SU-DHL-6 (cell line): ENCODE results near the gene LAMC3.

Source experiments
- H2AFZ ChIP-seq: fragments of 200-600 bp; sonication (generic); 2 replicates; pipeline ENCODE4 v1.6.1; 2014; ENCODE audit warnings: low read depth, mild to moderate bottlenecking, moderate library complexity, mixed read lengths, antibody characterized with exemption, low read length; ENCODE audit not compliant: severe bottlenecking
- H3F3A ChIP-seq: fragments of 200-600 bp; shearing (Covaris generic); 2 replicates; pipeline ENCODE4 v1.6.0; 2016; ENCODE audit warnings: antibody characterized with exemption, mild to moderate bottlenecking; ENCODE audit not compliant: insufficient read depth
- H3K27ac ChIP-seq: fragments of 200-600 bp; sonication (generic); 2 replicates; pipeline ENCODE4 v1.5.1; 2016; ENCODE audit warnings: low read depth, mild to moderate bottlenecking, low read length, moderate library complexity, mixed read lengths
- H3K27me3 ChIP-seq: fragments of 200-600 bp; sonication (generic), shearing (Covaris generic); 2 replicates; pipeline ENCODE4 v1.6.0; 2014; ENCODE audit warnings: mild to moderate bottlenecking, low read length
- H3K36me3 ChIP-seq: fragments of 200-600 bp; sonication (generic); 2 replicates; pipeline ENCODE4 v1.6.1; 2014; ENCODE audit warnings: mild to moderate bottlenecking, low read length, mixed read lengths
- H3K4me2 ChIP-seq: fragments of 300-600, 200-600 bp; shearing (Covaris generic), sonication (generic); 2 replicates; pipeline ENCODE4 v1.6.0; 2014; ENCODE audit warnings: low read length, low read depth, mild to moderate bottlenecking; ENCODE audit not compliant: poor library complexity, severe bottlenecking
- H3K4me3 ChIP-seq: fragments of 200-600 bp; sonication (generic); 2 replicates; pipeline ENCODE4 v1.5.1; 2014; ENCODE audit warnings: antibody characterized with exemption, low read length, mild to moderate bottlenecking, mixed read lengths; ENCODE audit not compliant: insufficient read depth, poor library complexity, severe bottlenecking
- H3K79me2 ChIP-seq: fragments of 200-600 bp; sonication (generic); 2 replicates; pipeline ENCODE4 v1.6.1; 2014; ENCODE audit warnings: mild to moderate bottlenecking, low read length, moderate library complexity; ENCODE audit not compliant: insufficient read depth
- H3K9ac ChIP-seq: fragments of 200-600 bp; sonication (generic); 2 replicates; pipeline ENCODE4 v1.7.0; 2014; ENCODE audit warnings: mild to moderate bottlenecking, low read length
- H3K9me2 ChIP-seq: fragments of 200-600 bp; sonication (generic); replicated peaks from 2 replicates; pipeline ENCODE4 v1.6.1; 2014; ENCODE audit warnings: low read length; ENCODE audit not compliant: insufficient read depth
- H3K9me3 ChIP-seq: fragments of 200-600 bp; sonication (generic); 2 replicates; pipeline ENCODE4 v1.6.1; 2014; ENCODE audit warnings: low read length, mixed read lengths; ENCODE audit not compliant: insufficient read depth
- H4K20me1 ChIP-seq: fragments of 200-600 bp; sonication (generic); 2 replicates; pipeline ENCODE4 v1.6.1; 2014; ENCODE audit warnings: low read depth, mild to moderate bottlenecking, antibody characterized with exemption, low read length, moderate library complexity, mixed read lengths
- EZH2phosphoT487 ChIP-seq: fragments of 200-600 bp; sonication (generic), shearing (Covaris generic); conservative IDR thresholded peaks from 2 replicates; pipeline ENCODE4 v1.6.1; 2018; ENCODE audit warnings: mild to moderate bottlenecking, antibody characterized with exemption, low read length, moderate library complexity, mixed read lengths
- TF ChIP-seq, protein P1 (sequence below): fragments of 200-600 bp; sonication (generic); IDR thresholded peaks from one replicate; pipeline ENCODE4 v1.5.1; 2017; ENCODE audit warnings: antibody characterized with exemption, mild to moderate bottlenecking, low read length, moderate library complexity; ENCODE audit not compliant: insufficient read depth, poor library complexity, severe bottlenecking

Gene LAMC3

DNA sequence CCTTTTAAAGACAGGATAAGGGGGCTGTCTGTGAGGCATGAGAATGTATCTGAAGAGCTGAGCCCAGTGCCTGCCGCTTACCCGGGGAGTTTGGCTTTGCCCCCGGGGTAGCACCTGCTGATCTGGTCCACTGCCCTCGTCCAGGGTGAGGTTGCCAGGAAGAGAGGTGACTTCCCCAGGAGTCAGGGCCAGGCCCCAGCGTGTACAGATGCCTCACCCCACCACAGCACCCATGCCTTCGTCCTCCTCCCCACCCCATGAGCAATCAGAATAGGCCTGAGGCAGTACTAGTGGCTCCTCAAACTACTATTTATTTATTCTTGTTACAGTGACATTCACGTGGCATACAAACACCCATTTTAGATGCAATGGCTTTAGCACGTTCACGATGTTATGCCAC, 71.6 kb downstream of the LAMC3 start:
- no peaks in the 10 kb centered on the region for H4K20me1 ChIP-seq
- no peaks in the 10 kb centered on the region for H3K36me3 ChIP-seq
- no peaks in the 10 kb centered on the region for H3K79me2 ChIP-seq
- H3K9me3 ChIP-seq = no peaks in the 10 kb centered on the region
- H3K27me3 ChIP-seq = no peaks in the 10 kb centered on the region
- TF ChIP-seq, protein P1, sequence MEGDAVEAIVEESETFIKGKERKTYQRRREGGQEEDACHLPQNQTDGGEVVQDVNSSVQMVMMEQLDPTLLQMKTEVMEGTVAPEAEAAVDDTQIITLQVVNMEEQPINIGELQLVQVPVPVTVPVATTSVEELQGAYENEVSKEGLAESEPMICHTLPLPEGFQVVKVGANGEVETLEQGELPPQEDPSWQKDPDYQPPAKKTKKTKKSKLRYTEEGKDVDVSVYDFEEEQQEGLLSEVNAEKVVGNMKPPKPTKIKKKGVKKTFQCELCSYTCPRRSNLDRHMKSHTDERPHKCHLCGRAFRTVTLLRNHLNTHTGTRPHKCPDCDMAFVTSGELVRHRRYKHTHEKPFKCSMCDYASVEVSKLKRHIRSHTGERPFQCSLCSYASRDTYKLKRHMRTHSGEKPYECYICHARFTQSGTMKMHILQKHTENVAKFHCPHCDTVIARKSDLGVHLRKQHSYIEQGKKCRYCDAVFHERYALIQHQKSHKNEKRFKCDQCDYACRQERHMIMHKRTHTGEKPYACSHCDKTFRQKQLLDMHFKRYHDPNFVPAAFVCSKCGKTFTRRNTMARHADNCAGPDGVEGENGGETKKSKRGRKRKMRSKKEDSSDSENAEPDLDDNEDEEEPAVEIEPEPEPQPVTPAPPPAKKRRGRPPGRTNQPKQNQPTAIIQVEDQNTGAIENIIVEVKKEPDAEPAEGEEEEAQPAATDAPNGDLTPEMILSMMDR = no peak
- no peak for TF ChIP-seq EZH2phosphoT487
- no peak overlapping the region for H3K4me2 ChIP-seq
- no peaks in the 10 kb centered on the region for H3F3A ChIP-seq
- H2AFZ ChIP-seq = no peak overlapping the region
- H3K27ac ChIP-seq = no peak overlapping the region
- no peak overlapping the region for H3K4me3 ChIP-seq
- no peak overlapping the region for H3K9ac ChIP-seq
- H3K9me2 ChIP-seq = no peaks in the 10 kb centered on the region

DNA sequence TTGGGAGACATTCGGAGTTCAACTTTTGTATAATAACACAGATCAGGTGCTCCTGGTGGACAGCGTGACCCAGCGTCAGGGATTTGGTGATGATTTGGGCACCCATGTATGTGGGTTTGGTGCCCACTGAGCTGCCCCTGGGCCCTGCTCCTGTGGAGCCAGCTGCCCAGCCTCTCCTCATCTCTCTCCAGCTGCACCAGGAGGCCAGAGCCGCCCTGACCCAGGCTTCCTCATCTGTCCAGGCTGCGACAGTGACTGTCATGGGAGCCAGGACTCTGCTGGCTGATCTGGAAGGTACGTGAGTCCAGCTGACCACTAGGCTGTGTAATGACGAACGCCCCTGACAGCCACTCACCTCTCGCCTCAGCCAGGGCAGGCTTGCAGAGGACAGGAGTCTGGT, 72.9 kb downstream of the LAMC3 start:
- Histone ChIP-seq H3K9ac (no peak overlapping the region), H2AFZ (no peak overlapping the region), H3K36me3 (no peaks in the 10 kb centered on the region), H3K9me2 (no peaks in the 10 kb centered on the region), H3K27ac (no peak overlapping the region), H4K20me1 (no peaks in the 10 kb centered on the region), H3K27me3 (no peaks in the 10 kb centered on the region), H3K9me3 (no peaks in the 10 kb centered on the region), H3K79me2 (no peaks in the 10 kb centered on the region), H3K4me3 (no peak overlapping the region), H3F3A (no peaks in the 10 kb centered on the region), H3K4me2 (no peak overlapping the region)
- no peak for TF ChIP-seq EZH2phosphoT487
- TF ChIP-seq, protein P1 = no peak

DNA sequence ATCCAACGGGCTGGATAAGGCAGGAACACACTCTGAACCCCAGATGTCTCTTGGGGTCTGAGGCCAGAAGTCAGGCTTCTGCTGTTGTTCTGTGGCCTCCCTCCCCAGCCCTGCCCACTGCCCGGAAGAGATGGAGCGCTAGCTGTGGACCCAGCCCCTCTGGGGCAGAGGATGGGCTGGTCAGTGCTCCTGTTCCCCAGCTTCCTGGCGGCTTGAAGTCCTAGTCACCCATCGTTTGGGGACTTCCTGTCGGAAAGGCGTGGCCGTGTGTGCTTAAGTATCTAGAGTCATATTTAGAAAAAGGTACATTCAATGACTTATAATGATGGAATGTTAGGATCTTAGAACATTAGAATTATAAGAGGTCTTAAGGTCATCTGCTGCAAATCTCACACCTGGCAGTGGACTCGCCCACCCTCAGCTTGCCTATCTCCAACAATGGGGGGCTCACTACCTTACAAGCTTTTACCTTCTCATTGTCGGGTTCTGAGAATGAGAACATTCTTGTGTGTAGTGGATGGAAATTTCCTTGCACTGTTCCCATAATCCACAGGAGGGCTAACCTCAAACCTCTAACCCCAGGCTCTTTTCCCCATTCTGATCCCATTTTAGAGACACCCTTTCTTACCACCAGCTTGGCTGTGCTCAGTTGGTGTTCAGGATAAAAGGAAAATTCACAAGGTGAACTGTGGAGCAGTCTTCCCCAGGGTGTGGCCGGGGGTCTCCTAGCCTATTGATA, 74.0 kb downstream of the LAMC3 start:
- Histone ChIP-seq H3K27me3 (no peaks in the 10 kb centered on the region), H4K20me1 (no peaks in the 10 kb centered on the region), H3K4me2 (no peak overlapping the region)

More for the DNA sequence above, 74.0 kb downstream of the LAMC3 start:
- Histone ChIP-seq H3K9me3 (no peaks in the 10 kb centered on the region), H3K36me3 (no peaks in the 10 kb centered on the region), H3K4me3 (no peak overlapping the region), H3K9ac (no peak overlapping the region), H3K9me2 (no peaks in the 10 kb centered on the region), H3F3A (no peaks in the 10 kb centered on the region), H3K79me2 (no peaks in the 10 kb centered on the region), H2AFZ (no peak overlapping the region), H3K27ac (no peak overlapping the region)
- TF ChIP-seq EZH2phosphoT487 = no peak
- TF ChIP-seq, protein P1 = no peak
